Measurements from ENCODE around the gene NDUFB3. TPM values are rescaled to one million over a fixed set of nuclear protein-coding genes. Genes with fewer than 3 reads are reported as not detected.

The NDUFB3 gene
- total and polyA plus RNA-seq, 2 donors (not counting 3 experiments of a cell fraction or from before 2014, with no cell fraction given): 65.6 to 96.7 TPM

GRCh38 chr2:201072201-201072530, 365 bp downstream of the NDUFB3 start:
- DNase-seq (ENCODE audit: low read depth, low spot score): no peak
- H4K20me1 ChIP-seq (replicated peaks; ENCODE audit: control insufficient read depth, extremely low read depth, insufficient read depth, low read length): peaks cover 3% of the 10 kb centered on the region
- POLR2A ChIA-PET: no interaction called here
- no peaks in the 10 kb centered on the region for H3K36me3 ChIP-seq (ENCODE audit: control insufficient read depth in 2 of 2, extremely low read depth in 1 of 2, insufficient read depth in 2 of 2, low read length in 2 of 2)
- peak overlapping the region; percentile 96 for H2AFZ ChIP-seq (ENCODE audit: low read depth, low read length)
- no peaks in the 10 kb centered on the region for H3K9me1 ChIP-seq (replicated peaks; ENCODE audit: control insufficient read depth, extremely low read depth, insufficient read depth, low read length)
- dilution Hi-C loops (cut with MboI; ENCODE audit: extremely low pct_ligation_motif_present, low sequenced_read_pairs) (no loop called here), intact Hi-C loops (cut with micrococcal nuclease) (loop anchor here (5.0 kb wide), 1 partner anchor 360 kb away; no protein-coding TSS in a partner anchor)
- H3K27me3 ChIP-seq (ENCODE audit: control insufficient read depth in 2 of 2, insufficient read depth in 2 of 2, low read length in 2 of 2): no peaks in the 10 kb centered on the region
- CTCF ChIA-PET: interaction anchor here (1.1 to 1.6 kb wide), 2 partner anchors 86 to 105 kb away, joined by 3 to 6 read pairs; no protein-coding TSS in a partner anchor
- no peak for FAIRE-seq
- peak overlapping the region; percentile 94 to 99 (median 94) for H3K4me3 ChIP-seq (replicated peaks in 1 of 3; ENCODE audit: insufficient read depth in 1 of 3, low read depth in 1 of 3, low read length in 3 of 3)
- H3K4me2 ChIP-seq (ENCODE audit: insufficient read depth, low read length): peak overlapping the region; percentile 98
- H3K27ac ChIP-seq (ENCODE audit: insufficient read depth, low read depth, low read length): peak overlapping the region; percentile 94
- peaks cover 63% of the 10 kb centered on the region for H3K79me2 ChIP-seq (ENCODE audit: control insufficient read depth, insufficient read depth, low read length)
- TF ChIP-seq JUN (IDR thresholded peaks at IDR 0.05; ENCODE audit: borderline replicate concordance, insufficient read depth, insufficient read length, low read depth): no peak
- TF ChIP-seq MYC (IDR thresholded peaks at IDR 0.05; ENCODE audit: low read depth, low read length): no peak
- TF ChIP-seq FOS (IDR thresholded peaks at IDR 0.05; ENCODE audit: borderline replicate concordance, insufficient read depth, low read length): no peak
- no peak for TF ChIP-seq MAX (IDR thresholded peaks at IDR 0.05; ENCODE audit: insufficient read depth, insufficient read length)
- TF ChIP-seq EZH2 (IDR thresholded peaks at IDR 0.05; ENCODE audit: borderline replicate concordance, low read depth, low read length, severe bottlenecking): no peak
- no peak for TF ChIP-seq POLR2AphosphoS5 (IDR thresholded peaks at IDR 0.05; ENCODE audit: insufficient read depth, low read depth, low read length)
- TF ChIP-seq POLR2A (IDR thresholded peaks at IDR 0.05; ENCODE audit: low read depth, low read length): no peak
- TF ChIP-seq GATA2 (IDR thresholded peaks at IDR 0.05; ENCODE audit: insufficient read depth, insufficient read length, low read depth, low read length): no peak
- TF ChIP-seq CTCF (IDR thresholded peaks at IDR 0.05; ENCODE audit: extremely low read depth in 1 of 2, insufficient read depth in 1 of 2, low read depth in 1 of 2, low read length in 2 of 2): no peak
- H3K9ac ChIP-seq (replicated peaks; ENCODE audit: extremely low read depth, insufficient read depth, low read length): peak overlapping the region; percentile 95
- TSS peak; percentile 72 for BruUV-seq (replicated peaks)
- peaks cover 34% of the 10 kb centered on the region for H3K4me1 ChIP-seq (ENCODE audit: control insufficient read depth, extremely low read depth, insufficient read depth, low read length)
- H3K9me3 ChIP-seq (replicated peaks; ENCODE audit: control insufficient read depth, insufficient read depth, low read length): no peaks in the 10 kb centered on the region
